ENCODE results near the gene EVPL. TPM values are rescaled to one million over a fixed set of nuclear protein-coding genes. Genes with fewer than 3 reads are reported as not detected.
"Not testable (repeated sequence)": the region's sequence is repeated elsewhere in the genome, so short reads cannot be mapped to it uniquely, and the experiment has no call there.

Gene EVPL
- total RNA-seq, 1 donor from 2014 or later: not detected

- Mint-ChIP-seq H3K36me3 (ENCODE audit: low read depth) (peaks cover 47% of the 10 kb centered on the region), H3K27me3 (ENCODE audit: low read depth) (no peaks in the 10 kb centered on the region), H3K9me3 (ENCODE audit: low read depth) (no peaks in the 10 kb centered on the region), H3K27ac (ENCODE audit: unreplicated experiment) (peak overlapping the region; percentile 33), H3K4me3 (ENCODE audit: unreplicated experiment) (no peak overlapping the region), H3K4me1 (ENCODE audit: low read depth) (peaks cover 32% of the 10 kb centered on the region)
- DNase-seq (ENCODE audit: low spot score): no peak
- TF ChIP-seq, protein P1, sequence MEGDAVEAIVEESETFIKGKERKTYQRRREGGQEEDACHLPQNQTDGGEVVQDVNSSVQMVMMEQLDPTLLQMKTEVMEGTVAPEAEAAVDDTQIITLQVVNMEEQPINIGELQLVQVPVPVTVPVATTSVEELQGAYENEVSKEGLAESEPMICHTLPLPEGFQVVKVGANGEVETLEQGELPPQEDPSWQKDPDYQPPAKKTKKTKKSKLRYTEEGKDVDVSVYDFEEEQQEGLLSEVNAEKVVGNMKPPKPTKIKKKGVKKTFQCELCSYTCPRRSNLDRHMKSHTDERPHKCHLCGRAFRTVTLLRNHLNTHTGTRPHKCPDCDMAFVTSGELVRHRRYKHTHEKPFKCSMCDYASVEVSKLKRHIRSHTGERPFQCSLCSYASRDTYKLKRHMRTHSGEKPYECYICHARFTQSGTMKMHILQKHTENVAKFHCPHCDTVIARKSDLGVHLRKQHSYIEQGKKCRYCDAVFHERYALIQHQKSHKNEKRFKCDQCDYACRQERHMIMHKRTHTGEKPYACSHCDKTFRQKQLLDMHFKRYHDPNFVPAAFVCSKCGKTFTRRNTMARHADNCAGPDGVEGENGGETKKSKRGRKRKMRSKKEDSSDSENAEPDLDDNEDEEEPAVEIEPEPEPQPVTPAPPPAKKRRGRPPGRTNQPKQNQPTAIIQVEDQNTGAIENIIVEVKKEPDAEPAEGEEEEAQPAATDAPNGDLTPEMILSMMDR (IDR thresholded peaks at IDR 0.05): no peak
These were observed 22.9 kb upstream of the EVPL start for GRCh38 chr17:76049836-76050537.

DNA sequence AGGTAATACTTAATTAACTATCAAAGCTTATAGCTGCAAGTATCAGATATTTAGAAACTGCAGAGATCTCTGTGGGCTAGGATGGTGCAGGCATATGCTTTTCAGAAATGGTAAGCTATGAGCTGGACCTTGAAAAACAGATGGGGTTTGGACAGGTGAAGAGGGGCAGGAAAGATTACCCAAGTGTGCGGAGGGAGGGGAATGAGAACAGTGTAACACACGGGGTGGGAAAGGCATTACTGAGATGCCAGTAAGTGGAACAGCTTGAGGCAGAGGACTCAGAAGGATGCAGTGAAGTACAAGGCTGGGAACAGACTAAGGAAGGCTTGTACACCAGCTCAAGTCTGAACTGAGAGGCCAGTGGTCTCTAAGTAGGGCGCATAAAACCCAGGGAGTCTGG is 22.1 kb upstream of the EVPL start:
- Mint-ChIP-seq H3K36me3 (ENCODE audit: low read depth) (peaks cover 52% of the 10 kb centered on the region), H3K9me3 (ENCODE audit: low read depth) (no peaks in the 10 kb centered on the region), H3K27ac (ENCODE audit: unreplicated experiment) (peak overlapping the region; percentile 52), H3K27me3 (ENCODE audit: low read depth) (no peaks in the 10 kb centered on the region), H3K4me1 (ENCODE audit: low read depth) (peaks cover 30% of the 10 kb centered on the region), H3K4me3 (ENCODE audit: unreplicated experiment) (no peak overlapping the region)
- TF ChIP-seq, protein P1 (IDR thresholded peaks at IDR 0.05): no peak
- no peak for DNase-seq (ENCODE audit: low spot score)

- Mint-ChIP-seq H3K4me1 (ENCODE audit: low read depth) (peaks cover 24% of the 10 kb centered on the region), H3K36me3 (ENCODE audit: low read depth) (peaks cover 52% of the 10 kb centered on the region), H3K9me3 (ENCODE audit: low read depth) (no peaks in the 10 kb centered on the region), H3K27me3 (ENCODE audit: low read depth) (no peaks in the 10 kb centered on the region), H3K27ac (ENCODE audit: unreplicated experiment) (peak overlapping the region; percentile 52), H3K4me3 (ENCODE audit: unreplicated experiment) (no peak overlapping the region)
- TF ChIP-seq, protein P1 (IDR thresholded peaks at IDR 0.05): no peak
- no peak for DNase-seq (ENCODE audit: low spot score)
These were observed 21.6 kb upstream of the EVPL start for GRCh38 chr17:76048711-76049110.

- Mint-ChIP-seq H3K27ac (ENCODE audit: unreplicated experiment) (peak overlapping the region; percentile 53), H3K9me3 (ENCODE audit: low read depth) (no peaks in the 10 kb centered on the region), H3K36me3 (ENCODE audit: low read depth) (peaks cover 56% of the 10 kb centered on the region), H3K27me3 (ENCODE audit: low read depth) (no peaks in the 10 kb centered on the region), H3K4me1 (ENCODE audit: low read depth) (peaks cover 18% of the 10 kb centered on the region), H3K4me3 (ENCODE audit: unreplicated experiment) (no peak overlapping the region)
- no peak for DNase-seq (ENCODE audit: low spot score)
- TF ChIP-seq, protein P1 (IDR thresholded peaks at IDR 0.05): no peak
These were observed 21.0 kb upstream of the EVPL start for GRCh38 chr17:76048025-76048605.

DNA sequence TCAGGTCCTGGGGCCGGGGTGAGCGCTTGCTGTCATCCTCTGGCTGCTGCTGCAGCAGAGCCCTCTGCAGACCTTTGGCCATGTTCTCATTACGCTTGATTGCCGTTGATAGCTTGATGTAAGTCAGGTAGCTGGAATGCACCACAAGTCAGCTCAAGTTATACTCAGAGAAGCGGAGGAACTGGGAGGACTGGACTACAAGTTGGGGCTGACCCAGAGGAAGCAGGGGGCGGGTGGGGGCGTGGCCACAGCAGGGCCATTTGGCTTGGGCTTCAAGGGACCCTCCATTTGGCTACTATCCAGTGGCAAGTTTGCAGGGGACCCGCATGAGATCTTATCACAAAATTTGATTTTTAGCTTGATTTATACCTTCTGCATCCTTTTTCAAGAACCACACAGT is 19.0 kb upstream of the EVPL start:
- no peak overlapping the region for H3K4me3 Mint-ChIP-seq (ENCODE audit: unreplicated experiment)
- H3K27me3 Mint-ChIP-seq (ENCODE audit: low read depth): no peaks in the 10 kb centered on the region
- peaks cover 13% of the 10 kb centered on the region for H3K4me1 Mint-ChIP-seq (ENCODE audit: low read depth)
- no peaks in the 10 kb centered on the region for H3K9me3 Mint-ChIP-seq (ENCODE audit: low read depth)
- H3K36me3 Mint-ChIP-seq (ENCODE audit: low read depth): peaks cover 54% of the 10 kb centered on the region
- DNase-seq (ENCODE audit: low spot score): no peak
- no peak overlapping the region for H3K27ac Mint-ChIP-seq (ENCODE audit: unreplicated experiment)
- TF ChIP-seq, protein P1 (IDR thresholded peaks at IDR 0.05): no peak

- H3K27ac Mint-ChIP-seq (ENCODE audit: unreplicated experiment); H3K4me1 Mint-ChIP-seq (ENCODE audit: low read depth); H3K27me3 Mint-ChIP-seq (ENCODE audit: low read depth); H3K4me3 Mint-ChIP-seq (ENCODE audit: unreplicated experiment); DNase-seq (ENCODE audit: low spot score); H3K9me3 Mint-ChIP-seq (ENCODE audit: low read depth): not testable (repeated sequence)
- peaks cover 57% of the 10 kb centered on the region for H3K36me3 Mint-ChIP-seq (ENCODE audit: low read depth)
These were observed 17.4 kb upstream of the EVPL start for GRCh38 chr17:76044475-76045007.

DNA sequence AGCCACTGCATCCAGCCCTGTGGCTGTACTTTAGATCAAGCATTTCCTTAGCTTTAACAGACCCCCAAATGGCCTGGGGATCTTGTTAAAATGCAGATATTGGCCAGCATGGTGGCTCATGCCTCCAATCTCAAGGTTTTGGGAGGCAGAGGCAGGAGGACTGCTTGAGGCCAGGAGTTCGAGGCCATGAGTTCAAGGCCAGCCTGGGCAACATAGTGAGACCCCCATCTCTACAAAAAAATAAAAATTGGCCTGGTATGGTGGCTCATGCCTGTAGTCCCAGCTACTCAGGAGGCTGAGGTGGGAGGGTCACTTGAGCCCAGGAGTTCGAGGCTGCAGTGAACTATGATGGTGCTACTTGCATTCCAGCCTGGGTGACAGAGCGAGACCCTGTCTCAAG is 15.8 kb upstream of the EVPL start:
- H3K4me1 Mint-ChIP-seq (ENCODE audit: low read depth); H3K9me3 Mint-ChIP-seq (ENCODE audit: low read depth); H3K4me3 Mint-ChIP-seq (ENCODE audit: unreplicated experiment); H3K27me3 Mint-ChIP-seq (ENCODE audit: low read depth); DNase-seq (ENCODE audit: low spot score); H3K27ac Mint-ChIP-seq (ENCODE audit: unreplicated experiment): not testable (repeated sequence)
- peaks cover 55% of the 10 kb centered on the region for H3K36me3 Mint-ChIP-seq (ENCODE audit: low read depth)
